NCI-H345 (cell line): ENCODE data around the gene LRIT2.

ENCODE experiments used
- DNase-seq: peaks from one replicate; lab custom pipeline; 2025; lab: John Stamatoyannopoulos, UW

The LRIT2 gene

GRCh38 chr10:84205853-84206525, 19.4 kb downstream of the LRIT2 start:
- DNase-seq = no peak

GRCh38 chr10:84205049-84205852, 20.1 kb downstream of the LRIT2 start:
- DNase-seq = peak; percentile 43

- DNase-seq = no peak
These were observed 20.7 kb downstream of the LRIT2 start for GRCh38 chr10:84204610-84205009.

- DNase-seq = no peak
These were observed 21.2 kb downstream of the LRIT2 start for GRCh38 chr10:84204122-84204521.

GRCh38 chr10:84202349-84202748, 23.0 kb downstream of the LRIT2 start:
- no peak for DNase-seq

- DNase-seq = no peak
These were observed 23.7 kb downstream of the LRIT2 start for GRCh38 chr10:84201682-84202081.

- no peak for DNase-seq
These were observed 24.1 kb downstream of the LRIT2 start for GRCh38 chr10:84201244-84201606.

- no peak for DNase-seq
These were observed 24.7 kb downstream of the LRIT2 start for GRCh38 chr10:84200537-84201243.

- no peak for DNase-seq
These were observed 27.0 kb downstream of the LRIT2 start for GRCh38 chr10:84198206-84198915.

- no peak for DNase-seq
These were observed 27.7 kb downstream of the LRIT2 start for GRCh38 chr10:84197643-84198042.

GRCh38 chr10:84196941-84197340, 28.4 kb downstream of the LRIT2 start:
- no peak for DNase-seq

GRCh38 chr10:84196083-84196482, 29.3 kb downstream of the LRIT2 start:
- DNase-seq = peak; percentile 85

GRCh38 chr10:84195044-84195830, 30.1 kb downstream of the LRIT2 start:
- DNase-seq = no peak

- peak; percentile 54 for DNase-seq
These were observed 30.8 kb downstream of the LRIT2 start, which contains the start of gene CDHR1 for GRCh38 chr10:84194424-84195043. Gene CDHR1, plus strand, starts transcription at chr10:84194537. Its CDS starts 224 bp downstream, at chr10:84194761.

GRCh38 chr10:84193846-84194423, 31.4 kb downstream of the LRIT2 start:
- DNase-seq = no peak

- DNase-seq = no peak
These were observed 32.0 kb downstream of the LRIT2 start for GRCh38 chr10:84193327-84193726.

- no peak for DNase-seq
These were observed 34.2 kb downstream of the LRIT2 start for GRCh38 chr10:84191106-84191505.

- DNase-seq = no peak
These were observed 34.7 kb downstream of the LRIT2 start for GRCh38 chr10:84190621-84191020.

- DNase-seq = no peak
These were observed 36.5 kb downstream of the LRIT2 start for GRCh38 chr10:84188815-84189214.

- DNase-seq = no peak
These were observed 39.7 kb downstream of the LRIT2 start for GRCh38 chr10:84185526-84186175.
